ENCODE data around the gene CNP.

The CNP gene

GRCh38 chr17:41966463-41967140, at the start of gene CNP:
Gene CNP (plus strand): TSS chr17:41966795. CDS start chr17:41966885, 90 bp downstream.
- Histone ChIP-seq H3K79me2 (ENCODE audit: control insufficient read depth, insufficient read depth, low read length, unreplicated experiment) (peaks cover 43% of the 10 kb centered on the region), H3K4me1 (ENCODE audit: control insufficient read depth, insufficient read depth, low read length, unreplicated experiment) (peaks cover 26% of the 10 kb centered on the region), H3K36me3 (ENCODE audit: insufficient read depth, low read length) (peaks cover 14% of the 10 kb centered on the region; the same call in 1 of the 2 replicates), H3K4me3 (ENCODE audit: low read depth, low read length) (peak within 1 kb of the TSS; percentile 81), H3K27me3 (ENCODE audit: insufficient read depth, low read length) (no peaks in the 10 kb centered on the region), H3K27ac (ENCODE audit: low read depth, low read length) (peak within 1 kb of the TSS; percentile 60), H2AFZ (ENCODE audit: low read length, unreplicated experiment) (peak within 1 kb of the TSS; percentile 62)

- H3K27ac ChIP-seq (ENCODE audit: low read depth, low read length) = peak overlapping the region; percentile 44
These were observed 49.4 kb upstream of the CNP start for GRCh38 chr17:41917192-41917591.

GRCh38 chr17:41917679-41918313, 48.8 kb upstream of the CNP start:
- H2AFZ ChIP-seq (ENCODE audit: low read length, unreplicated experiment) = peak overlapping the region; percentile 16
- H3K4me1 ChIP-seq (ENCODE audit: control insufficient read depth, insufficient read depth, low read length, unreplicated experiment) = peaks cover 55% of the 10 kb centered on the region
- H3K79me2 ChIP-seq (ENCODE audit: control insufficient read depth, insufficient read depth, low read length, unreplicated experiment) = peaks cover 60% of the 10 kb centered on the region
- no peaks in the 10 kb centered on the region for H3K27me3 ChIP-seq (ENCODE audit: insufficient read depth, low read length)
- H3K36me3 ChIP-seq (ENCODE audit: insufficient read depth, low read length) = no peaks in the 10 kb centered on the region
- peak overlapping the region; percentile 94 for H3K4me3 ChIP-seq (ENCODE audit: low read depth, low read length)
- peak overlapping the region; percentile 44 for H3K27ac ChIP-seq (ENCODE audit: low read depth, low read length)

More at GRCh38 chr17:41917192-41917591, 49.4 kb upstream of the CNP start:
- Histone ChIP-seq H3K27me3 (ENCODE audit: insufficient read depth, low read length) (no peaks in the 10 kb centered on the region), H3K4me1 (ENCODE audit: control insufficient read depth, insufficient read depth, low read length, unreplicated experiment) (peaks cover 61% of the 10 kb centered on the region), H3K4me3 (ENCODE audit: low read depth, low read length) (peak overlapping the region; percentile 94), H3K36me3 (ENCODE audit: insufficient read depth, low read length) (peaks cover 5% of the 10 kb centered on the region; the same call in 1 of the 2 replicates), H3K79me2 (ENCODE audit: control insufficient read depth, insufficient read depth, low read length, unreplicated experiment) (peaks cover 66% of the 10 kb centered on the region), H2AFZ (ENCODE audit: low read length, unreplicated experiment) (no peak overlapping the region)

GRCh38 chr17:41918314-41919164, 48.1 kb upstream of the CNP start, which contains the start of gene ACLY:
Gene ACLY (minus strand): TSS chr17:41918951. CDS start chr17:41913873, 5,078 bp downstream.
- Histone ChIP-seq H3K27me3 (ENCODE audit: insufficient read depth, low read length) (no peaks in the 10 kb centered on the region), H3K36me3 (ENCODE audit: insufficient read depth, low read length) (no peaks in the 10 kb centered on the region), H3K4me1 (ENCODE audit: control insufficient read depth, insufficient read depth, low read length, unreplicated experiment) (peaks cover 48% of the 10 kb centered on the region), H3K4me3 (ENCODE audit: low read depth, low read length) (peak within 1 kb of the TSS; percentile 94), H3K27ac (ENCODE audit: low read depth, low read length) (peak within 1 kb of the TSS; percentile 44), H2AFZ (ENCODE audit: low read length, unreplicated experiment) (peak within 1 kb of the TSS; percentile 46), H3K79me2 (ENCODE audit: control insufficient read depth, insufficient read depth, low read length, unreplicated experiment) (peaks cover 53% of the 10 kb centered on the region)

- peak overlapping the region; percentile 46 for H2AFZ ChIP-seq (ENCODE audit: low read length, unreplicated experiment)
- no peaks in the 10 kb centered on the region for H3K27me3 ChIP-seq (ENCODE audit: insufficient read depth, low read length)
- peaks cover 45% of the 10 kb centered on the region for H3K79me2 ChIP-seq (ENCODE audit: control insufficient read depth, insufficient read depth, low read length, unreplicated experiment)
- H3K36me3 ChIP-seq (ENCODE audit: insufficient read depth, low read length) = no peaks in the 10 kb centered on the region
- peak overlapping the region; percentile 94 for H3K4me3 ChIP-seq (ENCODE audit: low read depth, low read length)
- peaks cover 40% of the 10 kb centered on the region for H3K4me1 ChIP-seq (ENCODE audit: control insufficient read depth, insufficient read depth, low read length, unreplicated experiment)
- no peak overlapping the region for H3K27ac ChIP-seq (ENCODE audit: low read depth, low read length)
These were observed 47.3 kb upstream of the CNP start for GRCh38 chr17:41919165-41919817.

- H3K27ac ChIP-seq (ENCODE audit: low read depth, low read length) = no peak overlapping the region
These were observed 46.6 kb upstream of the CNP start for GRCh38 chr17:41919840-41920579.

GRCh38 chr17:41920580-41920955, 46.0 kb upstream of the CNP start:
- Histone ChIP-seq H3K79me2 (ENCODE audit: control insufficient read depth, insufficient read depth, low read length, unreplicated experiment) (peaks cover 32% of the 10 kb centered on the region), H3K4me3 (ENCODE audit: low read depth, low read length) (no peak overlapping the region), H3K36me3 (ENCODE audit: insufficient read depth, low read length) (no peaks in the 10 kb centered on the region), H2AFZ (ENCODE audit: low read length, unreplicated experiment) (no peak overlapping the region), H3K4me1 (ENCODE audit: control insufficient read depth, insufficient read depth, low read length, unreplicated experiment) (peaks cover 28% of the 10 kb centered on the region), H3K27ac (ENCODE audit: low read depth, low read length) (no peak overlapping the region), H3K27me3 (ENCODE audit: insufficient read depth, low read length) (no peaks in the 10 kb centered on the region)

More at GRCh38 chr17:41919840-41920579, 46.6 kb upstream of the CNP start:
- Histone ChIP-seq H3K4me1 (ENCODE audit: control insufficient read depth, insufficient read depth, low read length, unreplicated experiment) (peaks cover 33% of the 10 kb centered on the region), H3K79me2 (ENCODE audit: control insufficient read depth, insufficient read depth, low read length, unreplicated experiment) (peaks cover 38% of the 10 kb centered on the region), H3K4me3 (ENCODE audit: low read depth, low read length) (peak overlapping the region; percentile 94), H2AFZ (ENCODE audit: low read length, unreplicated experiment) (no peak overlapping the region), H3K36me3 (ENCODE audit: insufficient read depth, low read length) (no peaks in the 10 kb centered on the region), H3K27me3 (ENCODE audit: insufficient read depth, low read length) (no peaks in the 10 kb centered on the region)

GRCh38 chr17:41925991-41926590, 40.5 kb upstream of the CNP start:
- Histone ChIP-seq H3K36me3 (ENCODE audit: insufficient read depth, low read length) (no peaks in the 10 kb centered on the region), H3K79me2 (ENCODE audit: control insufficient read depth, insufficient read depth, low read length, unreplicated experiment) (peaks cover 4% of the 10 kb centered on the region), H3K27me3 (ENCODE audit: insufficient read depth, low read length) (no peaks in the 10 kb centered on the region), H3K4me3 (ENCODE audit: low read depth, low read length) (no peak overlapping the region), H2AFZ (ENCODE audit: low read length, unreplicated experiment) (no peak overlapping the region), H3K4me1 (ENCODE audit: control insufficient read depth, insufficient read depth, low read length, unreplicated experiment) (peaks cover 14% of the 10 kb centered on the region), H3K27ac (ENCODE audit: low read depth, low read length) (no peak overlapping the region)

GRCh38 chr17:41928693-41929251, 37.8 kb upstream of the CNP start:
- peaks cover 4% of the 10 kb centered on the region for H3K79me2 ChIP-seq (ENCODE audit: control insufficient read depth, insufficient read depth, low read length, unreplicated experiment)
- H3K4me1 ChIP-seq (ENCODE audit: control insufficient read depth, insufficient read depth, low read length, unreplicated experiment) = peaks cover 14% of the 10 kb centered on the region
- H3K4me3 ChIP-seq (ENCODE audit: low read depth, low read length) = peak overlapping the region; percentile 84; the same call in 1 of the 2 replicates
- no peaks in the 10 kb centered on the region for H3K27me3 ChIP-seq (ENCODE audit: insufficient read depth, low read length)
- H3K36me3 ChIP-seq (ENCODE audit: insufficient read depth, low read length) = no peaks in the 10 kb centered on the region
- H3K27ac ChIP-seq (ENCODE audit: low read depth, low read length) = peak overlapping the region; percentile 86; the same call in 1 of the 2 replicates
- no peak overlapping the region for H2AFZ ChIP-seq (ENCODE audit: low read length, unreplicated experiment)
